Measurements from ENCODE around the gene KRCC1.

- TF ChIP-seq CTCF (IDR thresholded peaks at IDR 0.05) (no peak), POLR2A (IDR thresholded peaks at IDR 0.05) (no peak)
Observed at GRCh38 chr2:88071365-88071764, 15.8 kb upstream of the KRCC1 start.
